GM18520 (cell line): ENCODE measurements around the gene PNPLA8.
"Not testable (repeated sequence)": the region's sequence is repeated elsewhere in the genome, so short reads cannot be mapped to it uniquely, and the experiment has no call there.

Experiments used
- ATAC-seq: cut with Tn5 transposase; IDR thresholded peaks from one replicate; pipeline ENCODE4 v1.9.1; 2021; ENCODE audit not compliant: unreplicated experiment

PNPLA8 gene

DNA sequence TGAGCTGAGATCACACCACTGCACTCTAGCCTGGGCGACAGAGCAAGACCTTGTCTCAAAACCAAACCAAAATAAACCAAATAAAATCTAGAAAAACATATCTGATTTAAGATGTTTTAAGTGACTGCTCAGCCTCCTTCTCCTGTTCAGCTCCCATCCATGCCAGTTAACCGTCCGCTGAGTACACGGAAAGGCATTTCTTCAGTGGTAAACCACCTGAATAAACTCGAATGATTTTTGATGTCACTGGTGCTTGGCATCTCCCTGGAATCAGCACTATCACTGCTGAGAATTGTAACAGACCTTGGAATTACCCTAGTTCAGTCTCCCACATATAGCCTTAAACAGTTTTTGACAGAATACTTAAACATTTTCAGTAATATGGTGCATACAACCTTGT, 45.6 kb downstream of the PNPLA8 start:
- no peak for ATAC-seq

DNA sequence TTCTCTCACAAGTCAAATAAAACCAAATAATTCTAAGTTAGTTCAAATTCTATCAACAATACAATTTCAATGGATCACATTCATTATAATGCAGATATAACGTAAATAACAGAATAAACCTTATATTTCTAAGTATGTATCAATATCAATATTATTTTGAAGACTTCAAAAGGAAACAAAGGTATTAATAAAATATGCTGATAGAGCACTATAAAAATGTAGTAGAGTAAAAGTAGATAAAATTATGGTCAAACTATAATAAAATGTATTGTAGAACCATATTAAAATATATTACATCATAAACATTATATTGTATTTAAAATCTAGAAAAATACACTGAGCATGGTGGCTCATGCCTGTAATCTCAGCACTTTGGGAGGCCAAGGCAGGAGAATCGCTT, 46.2 kb downstream of the PNPLA8 start:
- no peak for ATAC-seq

- ATAC-seq, result no peak
Observed at GRCh38 chr7:108479118-108479517, 46.8 kb downstream of the PNPLA8 start.

DNA sequence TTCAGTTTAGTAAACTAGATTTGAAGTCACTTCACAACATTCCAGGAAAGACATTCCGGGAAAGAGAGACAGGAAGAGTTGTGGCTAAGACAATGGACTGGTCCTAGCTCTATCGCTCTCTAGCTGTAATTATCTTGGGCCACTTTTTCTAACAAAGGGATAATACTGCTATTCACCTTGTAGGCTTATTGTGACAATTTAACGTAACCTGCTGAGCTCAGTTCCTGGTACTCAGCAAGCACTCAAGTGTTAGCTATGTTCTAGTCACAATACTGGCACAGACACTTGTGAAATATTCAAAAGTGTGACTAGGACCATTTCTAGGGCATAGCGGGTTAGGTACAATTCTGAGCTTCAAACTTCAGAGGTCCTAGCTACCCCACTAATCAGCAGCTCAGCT, 57.7 kb downstream of the PNPLA8 start:
- no peak for ATAC-seq

DNA sequence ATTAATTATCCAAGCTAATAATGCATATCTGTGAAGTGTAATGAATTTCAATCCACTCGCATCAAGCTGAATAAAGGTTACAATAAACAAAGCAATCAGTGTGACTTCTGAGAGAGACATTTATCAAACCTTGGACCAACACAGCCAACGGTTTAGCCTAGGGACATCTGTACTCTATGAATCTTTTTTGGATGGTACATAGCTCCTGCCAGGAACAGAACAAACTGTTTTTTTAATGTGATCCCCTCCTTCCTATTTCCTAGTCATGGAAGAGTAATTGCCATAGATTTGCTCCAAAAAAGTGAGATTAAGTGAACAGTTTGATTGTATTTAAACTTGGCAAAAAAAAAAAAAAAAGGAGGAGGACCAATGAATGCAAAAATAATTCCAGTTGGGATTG, 58.5 kb downstream of the PNPLA8 start:
- ATAC-seq, result no peak

- not testable (repeated sequence) for ATAC-seq
Observed at GRCh38 chr7:108466322-108466721, 59.6 kb downstream of the PNPLA8 start.

DNA sequence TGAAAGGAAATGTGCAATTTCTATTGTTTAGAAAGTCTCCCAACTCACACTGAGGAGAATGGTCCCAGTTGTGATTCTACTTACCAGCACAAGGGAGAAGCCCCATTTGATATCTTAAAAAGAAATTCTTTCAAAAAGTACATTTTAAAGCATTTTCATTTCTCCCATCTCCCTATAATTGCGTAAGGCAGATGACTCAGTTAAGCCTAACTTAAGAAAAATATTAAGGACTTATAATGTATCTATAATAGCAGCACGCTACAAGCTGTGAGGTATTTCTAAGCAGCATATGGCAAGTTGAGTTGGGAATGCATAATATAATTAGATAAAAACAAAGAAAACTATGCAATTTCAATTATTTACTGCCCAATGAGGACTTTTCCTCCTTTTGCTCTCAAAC, 61.2 kb downstream of the PNPLA8 start:
- no peak for ATAC-seq

- no peak for ATAC-seq
Observed at GRCh38 chr7:108463613-108464012, 62.3 kb downstream of the PNPLA8 start.

DNA sequence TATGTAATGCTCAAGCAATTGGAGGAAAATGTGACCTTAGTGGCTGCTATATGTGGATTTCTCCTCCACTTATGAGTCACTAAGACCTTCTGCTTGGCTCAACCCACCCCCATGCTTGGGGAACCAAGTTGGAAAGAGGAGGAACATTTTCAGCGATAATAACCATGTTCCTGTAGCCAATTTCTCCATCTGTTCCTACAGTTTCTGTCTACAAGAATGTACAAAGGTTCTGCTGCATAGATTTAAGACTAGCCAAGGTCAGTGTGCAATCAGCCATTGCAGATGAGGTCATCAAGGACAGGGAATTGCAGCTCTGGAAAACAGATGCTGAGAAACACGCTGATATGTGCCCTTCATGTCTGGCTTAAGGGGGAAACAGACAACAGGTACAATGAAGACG, 64.1 kb downstream of the PNPLA8 start:
- no peak for ATAC-seq

GRCh38 chr7:108460964-108461363, 65.0 kb downstream of the PNPLA8 start:
- ATAC-seq, result no peak

DNA sequence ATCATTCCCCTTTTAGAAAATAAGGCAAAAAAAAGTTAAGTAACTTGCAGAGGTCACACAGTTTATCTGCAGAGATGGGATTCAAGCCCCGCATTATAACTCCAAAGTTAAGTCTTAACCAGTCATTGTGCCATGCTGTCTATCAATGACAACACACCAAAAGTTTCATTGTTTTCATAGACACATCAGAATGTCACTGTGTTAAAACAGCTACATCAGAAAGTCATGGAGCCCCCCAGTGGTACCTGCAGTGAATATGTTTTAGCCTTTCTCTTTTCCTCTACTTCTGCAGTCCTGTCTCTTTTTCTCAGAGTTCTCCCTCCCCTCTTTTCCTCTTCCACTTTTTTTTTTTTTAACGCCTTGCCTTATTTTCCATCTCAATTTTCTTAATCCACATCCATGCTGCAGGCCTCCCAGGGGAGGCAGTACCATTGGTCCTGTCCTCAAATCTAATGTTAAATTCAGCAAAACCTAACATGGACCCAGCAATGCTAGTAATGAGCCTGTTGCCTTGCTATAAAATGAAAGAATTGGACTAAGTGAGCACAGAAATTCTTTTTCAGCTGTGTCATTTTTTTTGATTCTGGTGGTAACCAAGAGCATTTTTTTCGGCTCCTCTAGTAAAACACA, 65.9 kb downstream of the PNPLA8 start:
- no peak for ATAC-seq

DNA sequence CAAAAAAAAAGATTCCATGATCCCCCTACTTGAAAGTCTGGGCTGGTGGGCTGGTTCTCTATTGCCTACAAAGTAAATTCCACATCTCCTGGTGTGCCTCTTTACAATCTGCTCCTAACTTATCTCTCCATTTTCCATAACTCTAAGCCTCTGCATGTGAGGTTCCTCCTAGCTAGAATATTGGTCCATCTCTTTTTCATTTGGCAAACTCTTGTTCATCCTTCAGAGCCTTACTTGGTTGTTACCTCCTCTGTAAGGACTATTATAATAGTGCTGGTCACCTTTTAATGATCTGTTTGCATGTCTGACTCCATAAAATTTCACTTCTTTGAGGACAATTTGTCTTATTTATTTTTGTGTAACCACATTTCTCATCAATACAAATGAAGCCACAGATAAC, 68.1 kb downstream of the PNPLA8 start:
- ATAC-seq, result no peak

DNA sequence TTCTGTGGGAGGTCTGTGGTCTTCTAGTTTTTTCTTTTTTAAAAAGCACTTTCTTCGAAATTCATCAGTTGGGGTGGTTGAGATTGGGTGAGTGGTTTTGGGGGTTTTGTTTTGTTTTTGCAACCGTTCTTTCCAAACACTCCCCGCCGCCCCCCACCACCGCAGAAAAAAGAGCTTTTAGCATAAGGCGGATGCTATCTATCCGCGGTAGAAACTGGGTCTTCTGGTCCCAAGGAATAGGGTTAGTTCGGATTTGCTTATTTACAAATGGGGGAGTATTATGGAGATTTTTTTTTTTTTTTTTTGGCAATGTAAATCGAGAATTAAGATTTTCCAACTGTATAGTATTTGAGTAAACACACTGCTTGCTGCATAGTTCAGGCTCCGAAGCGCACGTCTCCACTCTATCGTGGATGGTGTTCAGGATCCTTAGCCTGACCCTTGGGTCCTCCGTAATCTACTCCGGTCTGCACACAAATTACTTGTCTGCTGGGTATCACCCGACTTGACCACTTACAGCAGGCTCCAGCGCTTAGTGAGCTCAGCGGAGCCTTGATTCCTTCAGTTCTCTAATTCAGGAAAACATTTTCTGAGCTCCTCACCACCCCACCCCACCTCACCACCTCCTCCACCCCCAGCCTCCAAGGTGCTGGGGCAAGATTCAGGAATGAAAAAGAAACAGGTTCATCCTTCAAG, 68.9 kb downstream of the PNPLA8 start:
- ATAC-seq, result no peak

- ATAC-seq, result no peak
Observed at GRCh38 chr7:108455998-108456677, 69.8 kb downstream of the PNPLA8 start, which contains the start of gene NRCAM. Gene NRCAM (minus strand): TSS chr7:108456436. CDS start chr7:108240064, 216,372 bp downstream.

GRCh38 chr7:108455551-108455997, 70.4 kb downstream of the PNPLA8 start:
- no peak for ATAC-seq

GRCh38 chr7:108454674-108455550, 71.0 kb downstream of the PNPLA8 start:
- ATAC-seq, result no peak

- no peak for ATAC-seq
Observed at GRCh38 chr7:108454317-108454673, 71.6 kb downstream of the PNPLA8 start.

DNA sequence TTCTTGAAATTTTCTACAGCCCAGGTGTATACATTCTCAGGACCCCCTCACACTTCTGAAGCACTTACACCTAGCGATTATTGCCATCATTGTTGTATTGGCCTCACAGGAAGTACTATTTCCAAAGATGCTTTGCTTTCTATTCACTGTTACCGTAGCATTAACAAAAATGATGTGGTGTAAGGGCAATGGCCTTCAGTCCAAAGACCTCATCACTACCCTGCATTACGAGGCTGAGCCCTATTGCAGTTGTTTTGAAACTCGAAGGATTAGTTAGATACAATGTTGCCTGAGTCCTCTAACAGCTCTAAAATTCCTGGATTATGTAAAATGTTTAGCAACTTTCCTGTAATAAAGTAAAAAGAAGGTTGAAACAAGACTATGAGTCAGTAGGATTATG, 72.6 kb downstream of the PNPLA8 start:
- no peak for ATAC-seq

DNA sequence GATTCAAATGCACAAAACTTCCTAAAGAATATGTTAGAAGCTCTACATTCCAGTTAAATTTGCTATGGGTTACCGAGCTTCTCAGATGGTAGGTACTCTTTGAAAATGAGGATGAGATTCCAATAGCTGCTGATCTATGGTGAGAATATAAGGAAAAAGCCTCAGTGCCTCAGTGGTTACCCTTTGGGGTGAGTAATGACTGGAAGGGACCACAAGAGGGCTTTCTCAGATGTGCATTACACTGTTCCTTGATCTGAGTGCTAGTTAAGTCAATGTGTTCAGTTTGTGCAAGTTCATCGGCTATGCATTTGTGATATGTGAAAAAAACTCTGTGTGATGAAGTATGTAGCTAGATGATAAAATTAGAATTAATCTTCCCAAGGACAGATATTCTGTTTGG, 73.2 kb downstream of the PNPLA8 start:
- ATAC-seq, result no peak

DNA sequence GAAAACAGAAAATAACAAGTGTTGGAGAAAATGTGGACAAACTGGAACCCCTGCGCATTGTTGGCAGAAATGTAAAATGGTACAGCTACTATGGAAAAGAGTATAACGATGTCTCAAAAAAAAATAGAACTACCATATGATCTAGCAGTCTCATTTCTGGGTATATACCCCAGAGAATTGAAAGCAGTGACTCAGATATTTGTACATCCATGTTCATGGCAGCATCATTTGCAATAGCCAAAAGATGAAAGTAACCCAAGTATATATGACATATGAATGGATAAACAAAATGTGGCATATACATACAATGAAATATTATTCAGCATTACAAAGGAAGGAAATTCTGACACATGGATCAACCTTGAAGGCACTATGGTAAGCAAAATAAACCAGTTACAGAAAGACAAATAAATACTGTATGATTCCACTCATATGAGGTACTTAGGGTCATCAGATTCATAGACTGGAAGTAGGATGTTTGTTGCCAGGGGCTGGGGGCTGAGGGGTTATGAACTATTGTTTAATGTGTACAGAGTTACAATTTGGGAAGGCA, 74.6 kb downstream of the PNPLA8 start:
- ATAC-seq, result no peak

DNA sequence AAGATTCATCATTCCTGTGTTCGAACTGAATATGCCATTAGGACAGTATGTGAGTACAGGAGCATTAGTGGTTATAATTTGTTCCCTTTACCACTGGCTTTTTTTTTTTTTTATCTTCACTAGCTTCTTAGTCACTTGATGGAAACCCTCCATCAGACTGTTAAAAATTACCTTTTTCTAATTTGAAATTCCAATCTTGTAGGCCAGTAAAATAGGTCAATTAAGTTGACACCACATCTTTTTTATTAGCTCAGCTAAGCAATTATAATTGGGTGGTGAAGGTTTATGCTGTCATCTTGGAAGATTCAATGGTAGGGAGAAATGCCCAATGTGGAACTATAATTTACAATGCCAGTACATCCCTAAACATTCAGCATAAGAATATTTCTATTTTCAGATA, 75.8 kb downstream of the PNPLA8 start:
- no peak for ATAC-seq
